ENCODE data around the gene KRTAP24-1.

KRTAP24-1 gene

DNA sequence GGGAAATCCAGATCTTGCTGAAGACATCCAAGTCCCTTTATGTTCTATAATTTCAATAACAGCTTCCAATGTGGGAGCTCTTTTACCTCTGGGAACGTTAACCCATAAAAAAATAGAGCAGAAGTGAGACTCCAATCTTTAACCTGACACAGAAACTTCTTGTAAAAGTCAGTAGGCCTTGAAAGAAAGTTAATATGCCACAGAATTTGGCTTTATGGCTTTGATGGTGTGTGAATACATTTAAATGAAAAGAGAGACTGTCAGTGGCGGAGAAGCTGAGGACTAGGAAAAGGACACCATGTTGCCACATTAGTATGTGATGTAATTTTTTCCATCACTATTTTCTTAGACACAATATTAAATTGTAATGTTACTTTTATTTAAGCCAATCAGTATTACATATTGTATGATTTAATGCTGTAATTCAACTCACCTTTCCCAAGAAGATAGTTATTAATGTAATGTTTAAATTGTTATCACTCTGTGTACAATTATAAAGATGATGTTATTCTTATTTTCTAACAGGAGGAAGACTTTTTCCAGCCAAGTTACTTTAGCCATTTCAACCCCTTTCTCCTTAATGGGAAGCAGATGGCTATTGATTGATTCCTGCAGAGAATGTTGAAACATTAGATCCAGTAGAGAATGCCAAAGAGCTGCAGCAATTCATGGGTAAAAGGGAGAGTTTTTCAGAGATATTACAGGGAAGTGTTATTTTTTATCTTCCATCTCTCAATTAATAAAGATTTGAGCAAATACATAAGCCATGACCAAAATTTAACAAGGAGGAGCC, 49.3 kb downstream of the KRTAP24-1 start:
- TF ChIP-seq, protein P1, sequence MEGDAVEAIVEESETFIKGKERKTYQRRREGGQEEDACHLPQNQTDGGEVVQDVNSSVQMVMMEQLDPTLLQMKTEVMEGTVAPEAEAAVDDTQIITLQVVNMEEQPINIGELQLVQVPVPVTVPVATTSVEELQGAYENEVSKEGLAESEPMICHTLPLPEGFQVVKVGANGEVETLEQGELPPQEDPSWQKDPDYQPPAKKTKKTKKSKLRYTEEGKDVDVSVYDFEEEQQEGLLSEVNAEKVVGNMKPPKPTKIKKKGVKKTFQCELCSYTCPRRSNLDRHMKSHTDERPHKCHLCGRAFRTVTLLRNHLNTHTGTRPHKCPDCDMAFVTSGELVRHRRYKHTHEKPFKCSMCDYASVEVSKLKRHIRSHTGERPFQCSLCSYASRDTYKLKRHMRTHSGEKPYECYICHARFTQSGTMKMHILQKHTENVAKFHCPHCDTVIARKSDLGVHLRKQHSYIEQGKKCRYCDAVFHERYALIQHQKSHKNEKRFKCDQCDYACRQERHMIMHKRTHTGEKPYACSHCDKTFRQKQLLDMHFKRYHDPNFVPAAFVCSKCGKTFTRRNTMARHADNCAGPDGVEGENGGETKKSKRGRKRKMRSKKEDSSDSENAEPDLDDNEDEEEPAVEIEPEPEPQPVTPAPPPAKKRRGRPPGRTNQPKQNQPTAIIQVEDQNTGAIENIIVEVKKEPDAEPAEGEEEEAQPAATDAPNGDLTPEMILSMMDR (IDR thresholded peaks at IDR 0.05): no peak
- Histone ChIP-seq H3K27me3 (ENCODE audit: control insufficient read depth, insufficient read depth, low read length) (no peaks in the 10 kb centered on the region), H3K4me3 (ENCODE audit: low read depth, low read length) (no peak overlapping the region), H3K4me2 (ENCODE audit: low read length) (no peak overlapping the region), H3K79me2 (no peaks in the 10 kb centered on the region), H3K27ac (no peak overlapping the region), H3K36me3 (ENCODE audit: control insufficient read depth, insufficient read depth, low read length) (no peaks in the 10 kb centered on the region), H2AFZ (no peak overlapping the region), H3K9me3 (ENCODE audit: control insufficient read depth, low read length) (no peaks in the 10 kb centered on the region), H3K4me1 (no peaks in the 10 kb centered on the region), H3K9ac (no peak overlapping the region)

DNA sequence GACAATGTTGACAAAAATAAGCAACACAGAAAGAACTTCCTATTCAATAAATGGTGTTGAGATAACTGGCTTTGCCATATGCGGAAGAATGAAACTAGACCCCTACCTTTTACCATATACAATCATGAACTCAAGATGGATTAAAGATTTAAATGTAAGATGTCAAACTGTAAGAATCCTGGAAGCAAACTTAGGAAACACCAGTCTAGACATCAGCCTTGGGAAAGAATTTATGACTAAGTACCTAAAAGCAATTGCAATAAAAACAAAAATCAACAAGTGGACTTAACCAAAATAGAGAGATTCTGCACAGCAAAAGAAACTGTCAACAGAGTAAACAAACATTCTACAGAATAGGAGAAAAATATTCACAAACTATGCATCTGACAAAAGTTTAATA, 50.7 kb downstream of the KRTAP24-1 start:
- H2AFZ ChIP-seq: no peak overlapping the region
- H3K36me3 ChIP-seq (ENCODE audit: control insufficient read depth, insufficient read depth, low read length): no peaks in the 10 kb centered on the region
- no peaks in the 10 kb centered on the region for H3K27me3 ChIP-seq (ENCODE audit: control insufficient read depth, insufficient read depth, low read length)
- no peak overlapping the region for H3K4me2 ChIP-seq (ENCODE audit: low read length)
- TF ChIP-seq, protein P1 (IDR thresholded peaks at IDR 0.05): no peak
- no peak overlapping the region for H3K27ac ChIP-seq
- H3K9ac ChIP-seq: no peak overlapping the region
- H3K9me3 ChIP-seq (ENCODE audit: control insufficient read depth, low read length): no peaks in the 10 kb centered on the region
- no peak overlapping the region for H3K4me3 ChIP-seq (ENCODE audit: low read depth, low read length)
- H3K79me2 ChIP-seq: no peaks in the 10 kb centered on the region
- peaks cover 2% of the 10 kb centered on the region for H3K4me1 ChIP-seq
